GM18498 (cell line): ENCODE data around the gene FGD4.
"Not testable (repeated sequence)": the region's sequence is repeated elsewhere in the genome, so short reads cannot be mapped to it uniquely, and the experiment has no call there.

Experiments used
- ATAC-seq: cut with Tn5 transposase; IDR thresholded peaks from one replicate; pipeline ENCODE4 v1.9.1; 2021; ENCODE audit warnings: mild to moderate bottlenecking, moderate library complexity; ENCODE audit not compliant: unreplicated experiment

FGD4 gene

DNA sequence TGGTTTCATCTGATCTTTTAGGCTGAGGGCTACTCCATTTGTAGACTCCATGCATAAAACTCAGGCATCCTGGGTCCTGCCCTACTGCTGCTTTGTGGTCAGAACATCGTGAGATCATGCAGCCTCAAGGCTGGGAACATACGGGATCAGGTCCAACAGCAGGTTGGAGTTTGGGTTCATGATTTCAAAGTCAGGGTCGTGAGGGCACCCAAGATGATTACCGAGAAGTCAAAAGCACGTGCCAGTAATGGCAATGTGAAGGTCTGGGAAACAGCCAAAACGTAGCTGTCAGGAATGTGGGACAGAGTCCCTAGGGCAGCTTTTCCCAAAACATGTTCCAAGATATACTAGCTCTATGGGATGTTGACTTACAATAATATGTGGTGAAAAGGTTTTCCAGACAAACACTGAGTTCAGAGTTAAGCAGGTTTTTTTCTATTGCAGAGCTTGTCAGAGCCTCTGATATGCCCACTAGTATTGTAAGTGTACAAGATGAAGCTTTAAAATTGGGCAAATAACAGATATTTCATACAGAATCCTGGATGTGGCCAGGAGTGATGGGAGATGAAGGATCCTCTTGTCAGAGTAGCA lies 149.4 kb downstream of the FGD4 start:
- no peak for ATAC-seq

DNA sequence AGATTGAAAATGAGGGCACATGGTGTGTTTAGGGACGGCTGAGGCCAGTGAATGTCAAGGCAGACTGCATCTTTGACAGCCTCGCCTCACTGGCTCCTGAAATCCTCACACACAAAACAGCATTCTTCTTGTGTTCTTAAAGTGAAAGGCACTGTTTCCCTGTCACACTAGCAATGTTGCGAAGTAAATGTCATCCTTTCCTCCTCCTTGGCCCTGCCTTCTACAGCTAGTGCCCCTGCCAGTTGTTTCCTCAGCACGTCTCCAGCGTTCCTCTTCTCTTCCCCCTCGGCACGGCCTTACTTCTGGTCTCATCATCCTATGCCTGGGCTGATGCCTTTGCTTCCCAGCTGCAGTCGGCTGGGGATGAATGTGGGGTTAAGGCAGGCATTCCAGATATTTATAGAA lies 150.3 kb downstream of the FGD4 start:
- peak; percentile 49 for ATAC-seq

GRCh38 chr12:32551058-32551457 lies 151.7 kb downstream of the FGD4 start:
- ATAC-seq: no peak

GRCh38 chr12:32558903-32559302 lies 159.5 kb downstream of the FGD4 start:
- peak; percentile 97 for ATAC-seq

- ATAC-seq: peak; percentile 30
These were observed 160.1 kb downstream of the FGD4 start for GRCh38 chr12:32559434-32559833.

DNA sequence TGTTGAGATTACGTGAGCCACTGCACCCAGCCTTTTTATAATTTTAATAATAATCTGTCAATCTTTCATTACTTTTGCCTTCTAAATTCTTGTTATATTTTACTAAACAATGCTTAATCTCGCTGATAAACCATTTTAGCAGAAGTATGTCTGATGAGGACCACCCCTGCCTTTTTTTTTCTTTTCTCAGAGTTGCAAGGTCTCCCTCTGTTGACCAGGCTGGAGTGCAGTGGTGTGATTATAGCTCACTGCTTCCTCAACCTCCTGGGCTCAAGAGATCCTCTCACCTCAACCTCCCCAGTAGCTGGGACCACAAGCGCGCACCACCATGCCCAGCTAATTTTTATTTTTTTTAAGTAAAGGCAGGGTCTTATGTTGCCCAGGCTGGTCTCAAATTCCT lies 161.2 kb downstream of the FGD4 start:
- no peak for ATAC-seq

DNA sequence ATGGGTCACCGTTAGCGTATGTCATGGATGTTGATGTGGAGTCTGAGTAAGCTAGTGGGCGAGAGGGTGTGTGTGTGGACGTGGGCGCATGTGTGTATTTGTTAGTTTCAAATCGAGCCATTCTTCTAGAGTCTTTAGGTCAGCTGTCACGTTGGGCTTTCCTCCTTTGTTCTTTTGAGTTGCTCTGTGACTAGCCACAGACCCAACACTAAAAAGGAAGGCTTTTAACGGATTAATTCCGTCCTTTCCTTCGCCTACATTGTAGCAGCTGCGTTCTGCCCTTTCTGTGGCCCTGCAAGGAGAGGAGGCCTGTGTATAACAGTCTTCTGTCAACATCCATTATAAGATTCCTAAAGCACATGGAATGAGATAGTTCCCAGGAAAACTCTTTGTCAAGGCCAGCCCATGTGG lies 162.6 kb downstream of the FGD4 start:
- no peak for ATAC-seq

DNA sequence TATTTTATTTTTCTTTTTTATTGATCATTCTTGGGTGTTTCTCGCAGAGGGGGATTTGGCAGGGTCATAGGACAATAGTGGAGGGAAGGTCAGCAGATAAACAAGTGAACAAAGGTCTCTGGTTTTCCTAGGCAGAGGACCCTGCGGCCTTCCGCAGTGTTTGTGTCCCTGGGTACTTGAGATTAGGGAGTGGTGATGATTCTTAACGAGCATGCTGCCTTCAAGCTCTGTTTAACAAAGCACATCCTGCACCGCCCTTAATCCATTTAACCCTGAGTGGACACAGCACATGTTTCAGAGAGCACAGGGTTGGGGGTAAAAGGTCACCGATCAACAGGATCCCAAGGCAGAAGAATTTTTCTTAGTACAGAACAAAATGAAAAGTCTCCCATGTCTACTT lies 163.1 kb downstream of the FGD4 start:
- ATAC-seq: not testable (repeated sequence)

- no peak for ATAC-seq
These were observed 167.4 kb downstream of the FGD4 start for GRCh38 chr12:32566663-32567295.

DNA sequence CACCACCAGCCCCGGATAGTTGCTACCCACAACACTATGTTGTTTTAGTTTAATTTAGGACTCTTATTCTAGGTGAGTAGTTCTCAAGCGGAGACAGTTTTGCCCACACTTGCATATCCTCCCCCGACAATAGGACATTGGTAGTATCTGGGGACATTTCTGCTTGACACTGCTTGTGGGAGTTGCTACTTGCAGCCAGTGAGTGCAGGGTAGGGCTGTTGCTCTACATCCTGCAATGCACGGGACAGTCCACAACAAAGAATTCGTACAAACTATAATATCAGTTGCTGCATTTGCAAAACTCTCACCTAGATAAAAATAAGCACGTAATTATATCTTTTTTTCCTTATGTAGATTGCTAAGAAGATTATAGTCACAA lies 167.9 kb downstream of the FGD4 start:
- no peak for ATAC-seq

DNA sequence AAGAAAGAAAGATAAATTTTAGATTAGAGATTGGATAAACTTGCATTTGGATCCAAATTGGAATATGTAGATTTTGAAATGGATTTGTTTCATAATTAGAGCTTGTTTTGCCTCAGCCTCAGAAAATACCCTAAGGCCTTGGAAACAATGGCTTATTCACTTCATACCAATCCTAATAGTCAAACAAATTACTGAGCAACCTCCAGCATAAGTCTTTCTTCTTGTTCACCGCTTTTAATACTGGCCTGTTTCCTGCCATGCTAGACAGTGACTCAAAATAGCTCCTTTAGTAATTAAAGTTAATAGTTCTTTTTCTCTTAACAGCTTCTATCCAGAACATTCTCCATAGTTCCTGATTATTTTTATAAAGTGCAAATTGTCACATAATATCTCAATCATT lies 168.9 kb downstream of the FGD4 start:
- no peak for ATAC-seq

GRCh38 chr12:32569259-32569658 lies 169.9 kb downstream of the FGD4 start:
- ATAC-seq: no peak

- no peak for ATAC-seq
These were observed 175.2 kb downstream of the FGD4 start for GRCh38 chr12:32574585-32574984.

- ATAC-seq: no peak
These were observed 178.0 kb downstream of the FGD4 start for GRCh38 chr12:32577328-32577727.

GRCh38 chr12:32583534-32583933 lies 184.2 kb downstream of the FGD4 start:
- ATAC-seq: no peak

DNA sequence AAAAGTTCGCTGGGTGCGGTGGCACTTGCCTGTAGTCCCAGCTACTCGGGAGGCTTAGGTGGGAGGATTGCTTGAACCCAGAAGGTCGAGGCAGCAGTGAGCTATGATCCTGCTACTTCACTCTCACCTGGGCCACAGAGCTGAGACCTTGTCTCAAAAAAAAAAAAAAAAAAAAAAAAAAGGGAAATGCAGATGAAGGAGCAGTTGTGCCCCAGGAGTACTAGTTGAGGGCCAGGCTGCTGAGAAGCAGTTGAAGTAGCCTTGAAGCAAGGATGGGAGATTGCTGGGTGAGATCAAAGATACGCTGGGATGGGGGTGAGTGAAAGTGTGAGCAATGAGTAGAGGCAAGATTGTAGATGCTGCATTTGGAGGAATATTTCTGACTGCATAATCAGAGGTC lies 186.3 kb downstream of the FGD4 start:
- ATAC-seq: no peak

GRCh38 chr12:32586390-32586789 lies 187.0 kb downstream of the FGD4 start:
- no peak for ATAC-seq

- ATAC-seq: no peak
These were observed 188.5 kb downstream of the FGD4 start for GRCh38 chr12:32587581-32588495.

- no peak for ATAC-seq
These were observed 189.2 kb downstream of the FGD4 start for GRCh38 chr12:32588604-32589003.

GRCh38 chr12:32589165-32589865 lies 190.0 kb downstream of the FGD4 start:
- ATAC-seq: peak; percentile 80

DNA sequence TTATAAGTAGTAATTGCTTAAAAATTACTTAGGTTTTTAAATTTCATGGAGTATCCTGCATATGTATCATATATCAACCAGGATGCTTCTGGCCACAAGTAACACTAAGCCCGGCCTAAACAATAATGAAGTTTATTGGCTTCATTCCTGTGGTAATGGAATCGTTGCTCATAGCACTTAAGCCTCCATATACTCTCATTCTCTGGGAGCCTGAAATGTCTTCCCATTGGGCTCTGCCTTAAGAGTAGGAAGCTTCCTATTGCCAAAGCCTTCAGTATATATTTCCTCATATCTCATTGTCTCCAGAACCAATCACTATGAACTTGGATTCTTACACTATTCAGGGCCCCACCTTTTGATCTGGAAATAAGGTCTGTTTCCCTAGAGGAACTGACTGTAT lies 195.9 kb downstream of the FGD4 start:
- ATAC-seq: no peak
